NCI-H748 (cell line): ENCODE data around the gene MCTP1.

Experiments
- DNase-seq: peaks from one replicate; lab custom pipeline; 2025; ENCODE audit not compliant: unreplicated experiment; lab: John Stamatoyannopoulos, UW

Gene MCTP1

GRCh38 chr5:95124731-95125130 is 160.2 kb downstream of the MCTP1 start:
- DNase-seq = no peak

- DNase-seq = no peak
Observed at GRCh38 chr5:95124101-95124500, 160.8 kb downstream of the MCTP1 start.

- no peak for DNase-seq
Observed at GRCh38 chr5:95114902-95115301, 170.0 kb downstream of the MCTP1 start.

GRCh38 chr5:95114305-95114704 is 170.6 kb downstream of the MCTP1 start:
- DNase-seq = no peak

GRCh38 chr5:95113489-95113888 is 171.4 kb downstream of the MCTP1 start:
- DNase-seq = no peak

- DNase-seq = no peak
Observed at GRCh38 chr5:95111141-95111540, 173.8 kb downstream of the MCTP1 start.

GRCh38 chr5:95110118-95110517 is 174.8 kb downstream of the MCTP1 start:
- DNase-seq = no peak

GRCh38 chr5:95107138-95107537 is 177.8 kb downstream of the MCTP1 start:
- DNase-seq = no peak

GRCh38 chr5:95105638-95106037 is 179.3 kb downstream of the MCTP1 start:
- DNase-seq = no peak

GRCh38 chr5:95102687-95103086 is 182.2 kb downstream of the MCTP1 start:
- DNase-seq = no peak

GRCh38 chr5:95102080-95102479 is 182.8 kb downstream of the MCTP1 start:
- DNase-seq = no peak

- no peak for DNase-seq
Observed at GRCh38 chr5:95100551-95100950, 184.3 kb downstream of the MCTP1 start.

- DNase-seq = no peak
Observed at GRCh38 chr5:95098012-95098411, 186.9 kb downstream of the MCTP1 start.

- no peak for DNase-seq
Observed at GRCh38 chr5:95093211-95093610, 191.7 kb downstream of the MCTP1 start.

GRCh38 chr5:95090774-95091173 is 194.1 kb downstream of the MCTP1 start:
- no peak for DNase-seq

- DNase-seq = no peak
Observed at GRCh38 chr5:95087816-95088317, 197.0 kb downstream of the MCTP1 start.

- DNase-seq = no peak
Observed at GRCh38 chr5:95086927-95087815, 197.7 kb downstream of the MCTP1 start.

GRCh38 chr5:95084757-95085156 is 200.1 kb downstream of the MCTP1 start:
- DNase-seq = no peak

GRCh38 chr5:95083606-95084005 is 201.3 kb downstream of the MCTP1 start:
- DNase-seq = no peak

- DNase-seq = no peak
Observed at GRCh38 chr5:95081982-95082381, 202.9 kb downstream of the MCTP1 start.

- DNase-seq = no peak
Observed at GRCh38 chr5:95081500-95081960, 203.4 kb downstream of the MCTP1 start.

- DNase-seq = no peak
Observed at GRCh38 chr5:95080441-95080840, 204.5 kb downstream of the MCTP1 start.

GRCh38 chr5:95080030-95080429 is 204.9 kb downstream of the MCTP1 start:
- no peak for DNase-seq
